ENCODE measurements around the gene PDE6A. TPM values are rescaled to one million over a fixed set of nuclear protein-coding genes. Genes with fewer than 3 reads are reported as not detected.
A peak's percentile ranks its signal among the peaks of the same experiment; 100 is the strongest.

Gene PDE6A
- total RNA-seq, 1 donor from 2014 or later: 0.14 TPM

DNA sequence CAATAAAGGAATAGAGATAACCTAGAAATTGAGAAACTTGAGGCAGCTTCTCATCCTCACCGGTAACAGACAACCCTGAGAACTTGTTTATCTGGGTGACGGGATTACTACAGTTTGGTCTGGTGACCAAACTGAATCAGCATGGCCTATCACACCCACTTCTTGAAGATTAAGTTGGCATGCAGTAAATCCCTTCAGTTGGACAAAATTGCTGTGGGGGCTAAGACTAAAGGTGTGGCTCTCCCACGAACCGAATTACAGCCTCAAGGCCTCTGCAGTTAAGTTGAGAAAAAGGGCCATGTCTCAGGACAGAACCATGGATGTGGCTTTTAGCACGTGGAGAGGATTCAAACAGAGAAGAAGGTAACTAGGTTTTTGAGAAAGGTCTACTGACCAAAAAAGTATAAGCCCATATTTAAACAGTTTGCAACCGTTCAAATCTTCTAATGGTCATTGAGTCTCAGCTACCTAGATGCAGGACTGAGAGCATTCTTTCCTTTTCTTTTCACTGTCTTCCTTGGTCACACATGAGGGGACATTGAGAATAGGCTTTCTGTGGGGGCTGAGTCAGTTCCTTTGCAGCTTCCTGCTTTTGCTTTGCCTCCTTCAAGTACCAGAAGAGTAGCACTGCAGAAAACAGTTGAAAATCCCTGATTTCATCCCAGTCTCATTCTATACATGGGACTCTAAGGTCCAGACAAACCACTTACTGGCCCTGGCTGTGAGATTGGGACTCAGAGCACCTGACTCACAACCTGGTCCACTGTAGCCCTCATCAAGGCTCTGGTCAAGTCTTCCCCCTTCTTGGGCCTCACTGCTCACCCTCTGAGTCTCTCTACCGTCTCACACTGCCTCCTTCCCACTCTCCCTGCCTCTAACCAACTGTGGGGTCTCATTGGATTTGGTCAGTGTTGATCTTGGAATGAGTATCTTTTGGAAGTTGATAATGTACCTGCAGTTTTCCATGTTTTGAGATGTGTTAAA, 30.9 kb downstream of the PDE6A start:
- no peaks in the 10 kb centered on the region for H3K9me3 ChIP-seq (ENCODE audit: insufficient read depth, low read depth, low read length)
- TF ChIP-seq, protein P1, sequence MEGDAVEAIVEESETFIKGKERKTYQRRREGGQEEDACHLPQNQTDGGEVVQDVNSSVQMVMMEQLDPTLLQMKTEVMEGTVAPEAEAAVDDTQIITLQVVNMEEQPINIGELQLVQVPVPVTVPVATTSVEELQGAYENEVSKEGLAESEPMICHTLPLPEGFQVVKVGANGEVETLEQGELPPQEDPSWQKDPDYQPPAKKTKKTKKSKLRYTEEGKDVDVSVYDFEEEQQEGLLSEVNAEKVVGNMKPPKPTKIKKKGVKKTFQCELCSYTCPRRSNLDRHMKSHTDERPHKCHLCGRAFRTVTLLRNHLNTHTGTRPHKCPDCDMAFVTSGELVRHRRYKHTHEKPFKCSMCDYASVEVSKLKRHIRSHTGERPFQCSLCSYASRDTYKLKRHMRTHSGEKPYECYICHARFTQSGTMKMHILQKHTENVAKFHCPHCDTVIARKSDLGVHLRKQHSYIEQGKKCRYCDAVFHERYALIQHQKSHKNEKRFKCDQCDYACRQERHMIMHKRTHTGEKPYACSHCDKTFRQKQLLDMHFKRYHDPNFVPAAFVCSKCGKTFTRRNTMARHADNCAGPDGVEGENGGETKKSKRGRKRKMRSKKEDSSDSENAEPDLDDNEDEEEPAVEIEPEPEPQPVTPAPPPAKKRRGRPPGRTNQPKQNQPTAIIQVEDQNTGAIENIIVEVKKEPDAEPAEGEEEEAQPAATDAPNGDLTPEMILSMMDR (IDR thresholded peaks at IDR 0.05; ENCODE audit: insufficient read depth, low read depth, low read length): no peak
- TF ChIP-seq EZH2 (IDR thresholded peaks at IDR 0.05; ENCODE audit: insufficient read depth, low read length): no peak
- Mint-ChIP-seq H3K4me3 (ENCODE audit: unreplicated experiment) (peak overlapping the region; percentile 9), H3K27me3 (ENCODE audit: low read depth, unreplicated experiment) (no peaks in the 10 kb centered on the region), H3K9me3 (ENCODE audit: unreplicated experiment) (no peaks in the 10 kb centered on the region), H3K36me3 (ENCODE audit: low read depth, unreplicated experiment) (no peaks in the 10 kb centered on the region), H3K4me1 (ENCODE audit: low read depth, unreplicated experiment) (peaks cover 32% of the 10 kb centered on the region), H3K27ac (ENCODE audit: unreplicated experiment) (peak overlapping the region; percentile 28)
- H3K27me3 ChIP-seq (ENCODE audit: insufficient read depth, low read length): peaks cover 3% of the 10 kb centered on the region
- H4K20me1 ChIP-seq (ENCODE audit: insufficient read depth, low read length): no peaks in the 10 kb centered on the region
- H3K36me3 ChIP-seq (ENCODE audit: insufficient read depth, low read length): no peaks in the 10 kb centered on the region
- DNase-seq (ENCODE audit: low read depth) (no peak), FAIRE-seq (no peak)
- no peak overlapping the region for H3K27ac ChIP-seq (ENCODE audit: low read depth, low read length)
- H3K4me3 ChIP-seq (ENCODE audit: insufficient read depth, low read depth, low read length): no peak overlapping the region
- H2AFZ ChIP-seq (ENCODE audit: low read depth, low read length): no peak overlapping the region
- peak overlapping the region; percentile 1 for H3K4me2 ChIP-seq (ENCODE audit: low read length)
- H3K79me2 ChIP-seq (ENCODE audit: insufficient read depth, low read length): no peaks in the 10 kb centered on the region
- peaks cover 27% of the 10 kb centered on the region for H3K4me1 ChIP-seq (ENCODE audit: insufficient read depth, low read length)
- H3K9ac ChIP-seq (ENCODE audit: low read length): no peak overlapping the region

DNA sequence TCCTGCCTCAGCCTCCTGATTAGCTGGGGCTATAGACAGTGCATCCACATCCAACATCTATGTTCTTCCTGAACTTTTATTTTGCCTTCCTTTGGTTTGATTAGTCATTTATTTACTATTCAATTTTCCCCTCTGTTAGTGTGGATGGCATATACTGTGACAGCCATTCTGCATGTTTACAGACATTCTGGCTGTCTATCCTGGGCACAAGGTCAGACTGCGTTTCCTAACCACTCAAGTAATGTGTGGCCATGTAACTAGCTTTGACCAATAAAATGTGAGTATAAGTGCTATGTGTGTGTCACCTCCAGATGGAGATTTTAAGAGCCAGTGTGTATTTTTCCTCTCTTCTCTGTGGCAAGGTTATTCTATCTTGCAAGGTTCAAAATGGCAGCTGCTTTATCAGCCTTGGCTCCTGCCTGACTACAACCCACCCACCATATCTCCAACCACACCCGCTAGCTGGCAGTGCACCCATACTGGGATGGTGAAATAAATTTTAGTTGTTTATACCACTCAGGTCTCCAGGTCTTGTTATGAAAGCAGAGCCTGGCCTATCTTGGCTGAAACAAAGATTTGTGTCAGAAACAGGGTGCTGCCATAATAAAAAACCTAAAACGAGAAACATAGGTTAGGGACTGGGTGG, 32.2 kb downstream of the PDE6A start:
- peaks cover 28% of the 10 kb centered on the region for H3K4me1 Mint-ChIP-seq (ENCODE audit: low read depth, unreplicated experiment)
- H3K9me3 Mint-ChIP-seq (ENCODE audit: unreplicated experiment): no peaks in the 10 kb centered on the region
- Histone ChIP-seq H3K9me3 (ENCODE audit: insufficient read depth, low read depth, low read length) (no peaks in the 10 kb centered on the region), H3K4me1 (ENCODE audit: insufficient read depth, low read length) (peaks cover 24% of the 10 kb centered on the region), H3K36me3 (ENCODE audit: insufficient read depth, low read length) (no peaks in the 10 kb centered on the region), H3K4me2 (ENCODE audit: low read length) (no peak overlapping the region), H3K79me2 (ENCODE audit: insufficient read depth, low read length) (no peaks in the 10 kb centered on the region), H3K4me3 (ENCODE audit: insufficient read depth, low read depth, low read length) (no peak overlapping the region), H3K27me3 (ENCODE audit: insufficient read depth, low read length) (peaks cover 8% of the 10 kb centered on the region), H4K20me1 (ENCODE audit: insufficient read depth, low read length) (no peaks in the 10 kb centered on the region), H3K9ac (ENCODE audit: low read length) (no peak overlapping the region), H2AFZ (ENCODE audit: low read depth, low read length) (no peak overlapping the region), H3K27ac (ENCODE audit: low read depth, low read length) (no peak overlapping the region)
- FAIRE-seq: no peak
- TF ChIP-seq, protein P1 (IDR thresholded peaks at IDR 0.05; ENCODE audit: insufficient read depth, low read depth, low read length): no peak
- TF ChIP-seq EZH2 (IDR thresholded peaks at IDR 0.05; ENCODE audit: insufficient read depth, low read length): no peak
- no peak overlapping the region for H3K4me3 Mint-ChIP-seq (ENCODE audit: unreplicated experiment)
- no peak for DNase-seq (ENCODE audit: low read depth)
- H3K27ac Mint-ChIP-seq (ENCODE audit: unreplicated experiment): no peak overlapping the region
- no peaks in the 10 kb centered on the region for H3K27me3 Mint-ChIP-seq (ENCODE audit: low read depth, unreplicated experiment)
- no peaks in the 10 kb centered on the region for H3K36me3 Mint-ChIP-seq (ENCODE audit: low read depth, unreplicated experiment)
